ENCODE measurements around the gene IFFO2. TPM values are rescaled to one million over a fixed set of nuclear protein-coding genes. Genes with fewer than 3 reads are reported as not detected.

The IFFO2 gene
- total RNA-seq, 1 experiment from 2014 or later, result 11.7 TPM

DNA sequence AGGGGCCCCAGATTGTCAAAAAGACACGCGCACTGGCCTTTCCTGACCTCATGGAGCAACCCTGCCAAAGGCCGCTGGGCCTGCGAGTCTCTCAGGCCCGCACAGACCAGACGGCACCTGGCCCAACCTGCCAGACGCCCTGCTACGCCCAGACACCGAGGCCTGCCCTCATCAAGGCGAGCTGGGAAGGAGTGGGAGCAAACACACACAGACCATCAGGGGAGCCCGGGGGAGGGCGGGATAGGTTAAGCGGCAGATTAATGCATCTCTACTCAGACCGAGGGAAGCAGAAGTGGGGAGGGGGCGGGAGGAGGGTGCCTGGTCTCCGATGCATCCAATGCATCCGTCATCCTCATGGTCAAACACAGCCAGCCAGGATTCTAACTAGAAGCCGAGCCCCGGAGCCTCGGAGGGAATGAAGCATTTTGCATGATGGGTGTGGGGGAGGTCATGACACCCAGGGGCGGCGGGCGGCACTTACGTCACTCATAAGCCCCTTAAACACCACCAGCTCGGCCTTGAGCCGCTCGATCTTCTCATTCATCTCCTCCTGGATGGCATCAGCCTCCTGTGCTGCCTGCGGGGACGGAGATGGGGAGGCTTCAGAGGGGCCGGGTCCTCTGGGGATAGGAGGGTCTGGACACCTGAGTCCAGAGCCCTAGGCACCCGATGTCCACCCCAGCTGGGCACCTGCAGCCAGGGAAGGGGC is 37.1 kb downstream of the IFFO2 start:
- POLR2A ChIA-PET (ENCODE audit: unreplicated experiment), result no interaction called here

GRCh38 chr1:18918417-18918816 is 38.1 kb downstream of the IFFO2 start:
- H3F3A ChIP-seq (ENCODE audit: insufficient read depth, low read depth), result no peaks in the 10 kb centered on the region
- no peak overlapping the region for H3K4me2 ChIP-seq
- peaks cover 18% of the 10 kb centered on the region for H3K4me1 ChIP-seq (replicated peaks; ENCODE audit: insufficient read depth)
- H4K20me1 ChIP-seq (ENCODE audit: insufficient read depth), result no peaks in the 10 kb centered on the region
- no TSS peak for BruUV-seq (replicated peaks)
- no peak overlapping the region for H3K27ac ChIP-seq
- ChIA-PET POLR2A (ENCODE audit: unreplicated experiment) (no interaction called here), CTCF (interaction anchor here (0.6 kb wide), 1 partner anchor 100 kb away, joined by 3 read pairs; no protein-coding TSS in a partner anchor)
- intact Hi-C loops (cut with micrococcal nuclease; ENCODE audit: unreplicated experiment), result no loop called here
- H3K9me3 ChIP-seq (ENCODE audit: insufficient read depth, low read depth), result no peaks in the 10 kb centered on the region
- no peak overlapping the region for H2AFZ ChIP-seq
- no peaks in the 10 kb centered on the region for H3K36me3 ChIP-seq (ENCODE audit: low read depth)
- no peak for DNase-seq
- no peaks in the 10 kb centered on the region for H3K9me2 ChIP-seq (ENCODE audit: insufficient read depth)
- H3K79me2 ChIP-seq (ENCODE audit: low read depth), result peaks cover 10% of the 10 kb centered on the region; the same call in 1 of the 2 replicates
- TF ChIP-seq CTCF (conservative IDR thresholded peaks at IDR 0.05) (no peak), EZH2 (IDR thresholded peaks at IDR 0.05; ENCODE audit: low read depth) (no peak)
- H3K4me3 ChIP-seq, result no peak overlapping the region
- H3K27me3 ChIP-seq (ENCODE audit: insufficient read depth, low read depth), result no peaks in the 10 kb centered on the region

More for the DNA sequence above, 37.1 kb downstream of the IFFO2 start:
- no peak for TF ChIP-seq EZH2 (IDR thresholded peaks at IDR 0.05; ENCODE audit: low read depth)
- TF ChIP-seq CTCF (conservative IDR thresholded peaks at IDR 0.05), result no peak
- Histone ChIP-seq H3K4me3 (no peak overlapping the region), H3K36me3 (ENCODE audit: low read depth) (no peaks in the 10 kb centered on the region), H3K27ac (no peak overlapping the region), H3K9me3 (ENCODE audit: insufficient read depth, low read depth) (no peaks in the 10 kb centered on the region), H2AFZ (no peak overlapping the region), H3K4me2 (no peak overlapping the region), H3F3A (ENCODE audit: insufficient read depth, low read depth) (no peaks in the 10 kb centered on the region), H3K4me1 (replicated peaks; ENCODE audit: insufficient read depth) (peaks cover 24% of the 10 kb centered on the region), H3K9me2 (ENCODE audit: insufficient read depth) (no peaks in the 10 kb centered on the region), H3K27me3 (ENCODE audit: insufficient read depth, low read depth) (no peaks in the 10 kb centered on the region), H3K79me2 (ENCODE audit: low read depth) (peaks cover 10% of the 10 kb centered on the region; the same call in 1 of the 2 replicates), H4K20me1 (ENCODE audit: insufficient read depth) (no peaks in the 10 kb centered on the region)
- no peak for DNase-seq
- no TSS peak for BruUV-seq (replicated peaks)
- intact Hi-C loops (cut with micrococcal nuclease; ENCODE audit: unreplicated experiment), result no loop called here
- CTCF ChIA-PET, result no interaction called here

DNA sequence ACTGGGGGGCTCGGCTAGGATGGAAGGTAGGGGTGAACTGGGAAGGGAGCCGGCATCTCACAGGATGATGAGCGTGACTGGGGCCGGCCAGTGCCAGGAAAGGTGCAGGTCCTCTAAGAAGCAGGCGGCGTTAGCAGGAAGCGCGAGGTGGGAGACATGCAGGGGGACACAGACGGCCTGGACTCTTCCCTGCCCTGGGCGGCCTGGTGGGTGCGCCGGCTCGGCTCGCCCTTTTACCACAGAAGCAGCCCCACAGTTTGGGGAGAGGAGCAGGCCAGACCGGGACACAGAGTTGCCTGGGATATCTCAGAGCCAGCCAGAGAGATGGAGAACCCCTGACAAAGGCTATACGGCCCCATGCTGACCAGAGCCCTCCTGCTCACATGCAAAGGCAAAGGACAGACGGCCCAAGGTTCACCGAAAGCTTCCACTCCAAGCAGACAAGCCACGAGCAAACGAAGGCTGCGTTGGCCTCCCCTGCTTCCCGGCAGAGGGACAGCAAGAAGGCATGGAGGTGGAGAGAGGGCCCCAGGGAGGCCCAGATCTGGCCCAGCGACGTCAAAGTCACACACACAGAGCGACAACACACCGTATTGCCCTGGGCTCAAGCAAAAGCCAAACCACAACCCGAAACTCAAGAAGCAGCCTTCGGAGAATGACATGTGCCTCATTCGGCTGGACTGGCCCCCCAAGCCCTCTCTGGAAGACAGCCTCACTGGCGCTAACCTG is 39.2 kb downstream of the IFFO2 start:
- no peak for DNase-seq
- Histone ChIP-seq H3F3A (ENCODE audit: insufficient read depth, low read depth) (no peaks in the 10 kb centered on the region), H3K27me3 (ENCODE audit: insufficient read depth, low read depth) (no peaks in the 10 kb centered on the region), H3K4me1 (replicated peaks; ENCODE audit: insufficient read depth) (peaks cover 6% of the 10 kb centered on the region), H2AFZ (no peak overlapping the region), H4K20me1 (ENCODE audit: insufficient read depth) (no peaks in the 10 kb centered on the region), H3K9me2 (ENCODE audit: insufficient read depth) (no peaks in the 10 kb centered on the region), H3K4me2 (no peak overlapping the region), H3K4me3 (no peak overlapping the region), H3K9me3 (ENCODE audit: insufficient read depth, low read depth) (no peaks in the 10 kb centered on the region), H3K79me2 (ENCODE audit: low read depth) (0 out of 2 replicates have a peak, but pooled peaks cover 3% of the 10 kb centered on the region), H3K27ac (no peak overlapping the region), H3K36me3 (ENCODE audit: low read depth) (no peaks in the 10 kb centered on the region)
- TF ChIP-seq CTCF (conservative IDR thresholded peaks at IDR 0.05) (no peak), EZH2 (IDR thresholded peaks at IDR 0.05; ENCODE audit: low read depth) (no peak)
- intact Hi-C loops (cut with micrococcal nuclease; ENCODE audit: unreplicated experiment), result no loop called here
- ChIA-PET CTCF (no interaction called here), POLR2A (ENCODE audit: unreplicated experiment) (no interaction called here)
- BruUV-seq (replicated peaks), result no TSS peak

Data from PC-9 (cell line).